ENCODE measurements around the gene GSK3B. TPM values are rescaled to one million over a fixed set of nuclear protein-coding genes. Genes with fewer than 3 reads are reported as not detected.

GSK3B gene
- total and polyA plus RNA-seq, 2 donors (not counting 1 experiment from before 2014, with no cell fraction given): 37.3 to 44.8 TPM

GRCh38 chr3:120095979-120096426 is 1.8 kb upstream of the GSK3B start:
- H3K9me3 ChIP-seq (ENCODE audit: control insufficient read depth, insufficient read depth, low read depth, low read length): no peaks in the 10 kb centered on the region
- peak overlapping the region; percentile 100 for H3K4me2 ChIP-seq (ENCODE audit: extremely low read depth, insufficient read depth, low read length)
- TF ChIP-seq CTCF (conservative IDR thresholded peaks at IDR 0.05 in 1 of 2, IDR thresholded peaks at IDR 0.05 in 1 of 2; ENCODE audit: low read depth in 1 of 2, low read length in 2 of 2) (no peak), EZH2 (IDR thresholded peaks at IDR 0.05; ENCODE audit: low read length, missing control alignments) (no peak)
- DNase-seq (ENCODE audit: low read depth in 2 of 2): no peak
- peaks cover 35% of the 10 kb centered on the region for H3K79me2 ChIP-seq (ENCODE audit: control insufficient read depth, insufficient read depth, low read length)
- H3K4me1 ChIP-seq (ENCODE audit: control insufficient read depth, extremely low read depth, insufficient read depth, low read length): no peaks in the 10 kb centered on the region
- H3K36me3 ChIP-seq (ENCODE audit: control insufficient read depth, insufficient read depth, low read length): no peaks in the 10 kb centered on the region
- H2AFZ ChIP-seq (ENCODE audit: low read length): peak overlapping the region; percentile 90
- no peaks in the 10 kb centered on the region for H3K27me3 ChIP-seq (ENCODE audit: control insufficient read depth, insufficient read depth, low read length)
- peaks cover 8% of the 10 kb centered on the region for H4K20me1 ChIP-seq (ENCODE audit: control insufficient read depth, extremely low read depth, insufficient read depth, low read length)
- H3K4me3 ChIP-seq (replicated peaks in 1 of 4; ENCODE audit: control extremely low read depth in 1 of 4, insufficient read depth in 1 of 4, low read depth in 3 of 4, low read length in 4 of 4): peak overlapping the region; percentile 84 to 94 (median 86)
- peak overlapping the region; percentile 99 for H3K27ac ChIP-seq (ENCODE audit: insufficient read depth, low read length)
- peak overlapping the region; percentile 99 for H3K9ac ChIP-seq (ENCODE audit: insufficient read depth, low read length)

GRCh38 chr3:120095226-120095978 is 1.2 kb upstream of the GSK3B start:
- peaks cover 41% of the 10 kb centered on the region for H3K79me2 ChIP-seq (ENCODE audit: control insufficient read depth, insufficient read depth, low read length)
- peak overlapping the region; percentile 99 for H3K27ac ChIP-seq (ENCODE audit: insufficient read depth, low read length)
- no peak for TF ChIP-seq EZH2 (IDR thresholded peaks at IDR 0.05; ENCODE audit: low read length, missing control alignments)
- peak overlapping the region; percentile 84 to 94 (median 86) for H3K4me3 ChIP-seq (replicated peaks in 1 of 4; ENCODE audit: control extremely low read depth in 1 of 4, insufficient read depth in 1 of 4, low read depth in 3 of 4, low read length in 4 of 4)
- H4K20me1 ChIP-seq (ENCODE audit: control insufficient read depth, extremely low read depth, insufficient read depth, low read length): peaks cover 8% of the 10 kb centered on the region
- H3K27me3 ChIP-seq (ENCODE audit: control insufficient read depth, insufficient read depth, low read length): no peaks in the 10 kb centered on the region
- H3K9ac ChIP-seq (ENCODE audit: insufficient read depth, low read length): peak overlapping the region; percentile 99
- peak overlapping the region; percentile 100 for H3K4me2 ChIP-seq (ENCODE audit: extremely low read depth, insufficient read depth, low read length)
- H2AFZ ChIP-seq (ENCODE audit: low read length): peak overlapping the region; percentile 90
- no peaks in the 10 kb centered on the region for H3K9me3 ChIP-seq (ENCODE audit: control insufficient read depth, insufficient read depth, low read depth, low read length)
- no peaks in the 10 kb centered on the region for H3K36me3 ChIP-seq (ENCODE audit: control insufficient read depth, insufficient read depth, low read length)
- H3K4me1 ChIP-seq (ENCODE audit: control insufficient read depth, extremely low read depth, insufficient read depth, low read length): no peaks in the 10 kb centered on the region
- peak; percentile 91 to 92 for DNase-seq (ENCODE audit: low read depth in 2 of 2)

- Histone ChIP-seq H3K79me2 (ENCODE audit: control insufficient read depth, insufficient read depth, low read length) (peaks cover 47% of the 10 kb centered on the region), H3K9ac (ENCODE audit: insufficient read depth, low read length) (peak overlapping the region; percentile 99), H2AFZ (ENCODE audit: low read length) (no peak overlapping the region), H3K4me3 (replicated peaks in 1 of 4; ENCODE audit: control extremely low read depth in 1 of 4, insufficient read depth in 1 of 4, low read depth in 3 of 4, low read length in 4 of 4) (peak overlapping the region; percentile 84 to 94 (median 86)), H3K4me2 (ENCODE audit: extremely low read depth, insufficient read depth, low read length) (peak overlapping the region; percentile 100), H3K9me3 (ENCODE audit: control insufficient read depth, insufficient read depth, low read depth, low read length) (no peaks in the 10 kb centered on the region), H3K27ac (ENCODE audit: insufficient read depth, low read length) (peak overlapping the region; percentile 99), H4K20me1 (ENCODE audit: control insufficient read depth, extremely low read depth, insufficient read depth, low read length) (peaks cover 8% of the 10 kb centered on the region), H3K4me1 (ENCODE audit: control insufficient read depth, extremely low read depth, insufficient read depth, low read length) (no peaks in the 10 kb centered on the region), H3K27me3 (ENCODE audit: control insufficient read depth, insufficient read depth, low read length) (no peaks in the 10 kb centered on the region), H3K36me3 (ENCODE audit: control insufficient read depth, insufficient read depth, low read length) (no peaks in the 10 kb centered on the region)
- DNase-seq (ENCODE audit: low read depth in 2 of 2): peak; percentile 100
- TF ChIP-seq CTCF (conservative IDR thresholded peaks at IDR 0.05 in 1 of 2, IDR thresholded peaks at IDR 0.05 in 1 of 2; ENCODE audit: low read depth in 1 of 2, low read length in 2 of 2) (no peak), EZH2 (IDR thresholded peaks at IDR 0.05; ENCODE audit: low read length, missing control alignments) (peak; percentile 71)
Observed at GRCh38 chr3:120094776-120095225, 554 bp upstream of the GSK3B start.

Measured in fibroblast of lung (primary cell).